HuH-7.5 (cell line): ENCODE measurements around the gene SARDH.

Experiments
- DNase-seq: peaks from one replicate; pipeline ENCODE4 v3.0.0; 2011; ENCODE audit warnings: low spot score

SARDH gene

DNA sequence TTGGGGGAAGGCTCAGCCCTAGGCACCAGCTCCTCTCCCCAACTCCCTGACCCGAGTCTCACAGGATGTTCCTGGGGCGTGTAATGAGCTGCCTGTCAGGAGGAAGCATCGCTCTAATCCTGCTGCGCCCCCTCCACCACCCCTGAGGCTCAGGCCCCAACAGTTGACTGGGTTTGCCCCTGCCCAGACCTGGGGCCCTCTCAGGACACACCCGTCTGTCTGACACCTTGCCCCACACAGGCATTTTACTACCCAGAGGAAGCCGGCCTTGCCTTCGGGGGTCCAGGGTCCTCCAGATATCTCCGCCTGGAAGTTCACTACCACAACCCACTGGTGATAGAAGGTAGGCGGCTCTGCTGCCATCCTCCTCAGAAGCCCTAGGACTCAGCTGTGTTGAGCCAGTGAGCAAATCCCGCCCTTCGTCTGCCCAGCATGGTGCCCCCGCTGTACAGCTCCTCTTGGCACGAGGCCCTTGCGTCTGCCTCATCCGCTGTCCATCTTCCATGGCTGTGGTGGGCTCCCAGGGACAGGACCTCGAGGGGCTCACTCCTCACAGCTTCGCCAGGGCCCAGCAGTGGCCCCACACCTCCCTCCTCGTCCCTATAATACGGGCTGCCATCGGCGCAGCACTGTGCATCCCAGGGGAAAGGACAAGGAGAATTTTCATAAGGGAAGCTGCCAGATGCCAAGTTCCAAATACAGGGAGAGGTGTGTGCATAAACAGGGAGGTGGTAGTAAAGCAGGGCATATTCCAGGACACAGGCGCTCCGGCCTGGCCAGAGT, 94.0 kb downstream of the SARDH start:
- DNase-seq = no peak

DNA sequence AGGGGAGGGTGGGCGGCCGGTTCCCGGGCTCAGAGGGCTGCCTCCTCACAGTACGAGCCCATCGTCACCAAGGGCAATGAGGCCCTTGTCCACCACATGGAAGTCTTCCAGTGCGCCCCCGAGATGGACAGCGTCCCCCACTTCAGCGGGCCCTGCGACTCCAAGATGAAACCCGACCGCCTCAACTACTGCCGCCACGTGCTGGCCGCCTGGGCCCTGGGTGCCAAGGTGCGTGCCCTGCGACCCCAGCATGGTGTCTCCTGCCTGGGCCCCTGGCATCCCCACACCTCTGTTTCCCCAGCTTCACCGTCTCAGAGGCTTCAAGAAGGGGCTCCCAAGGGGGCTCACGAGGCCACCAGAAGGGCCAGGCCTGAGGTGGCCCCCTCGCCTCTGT, 94.8 kb downstream of the SARDH start:
- no peak for DNase-seq

DNA sequence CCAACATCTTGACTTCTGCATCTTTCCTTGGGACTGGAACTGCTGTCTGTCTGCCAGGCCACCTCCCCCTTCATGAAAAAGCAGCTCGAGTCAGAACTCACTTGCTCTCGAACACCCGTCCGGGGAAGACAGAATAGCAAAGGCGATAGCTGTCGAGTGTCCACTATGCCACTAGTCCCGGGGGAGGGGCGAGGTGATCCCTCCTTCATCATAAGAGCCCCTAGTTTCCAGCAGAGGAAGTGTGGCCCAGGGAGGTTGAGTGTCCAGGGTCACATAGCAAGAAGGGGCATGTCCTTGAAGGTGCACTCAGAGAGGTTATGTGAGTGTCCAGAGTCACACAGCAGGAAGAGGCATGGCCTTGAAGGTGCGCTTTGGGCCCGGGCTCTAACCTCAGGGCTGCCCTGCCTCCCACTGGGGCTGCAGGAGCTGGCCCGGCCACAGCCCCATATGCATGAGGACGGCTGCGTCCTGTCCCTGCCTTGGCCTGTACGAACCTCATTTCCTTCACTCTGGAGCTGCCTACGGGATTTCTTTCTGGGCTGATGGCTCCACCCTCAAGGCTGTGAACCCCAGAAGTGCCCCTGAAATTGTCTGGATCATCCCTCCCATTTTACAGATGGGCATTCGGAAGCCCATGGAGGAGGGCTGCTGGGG, 95.3 kb downstream of the SARDH start:
- no peak for DNase-seq

DNA sequence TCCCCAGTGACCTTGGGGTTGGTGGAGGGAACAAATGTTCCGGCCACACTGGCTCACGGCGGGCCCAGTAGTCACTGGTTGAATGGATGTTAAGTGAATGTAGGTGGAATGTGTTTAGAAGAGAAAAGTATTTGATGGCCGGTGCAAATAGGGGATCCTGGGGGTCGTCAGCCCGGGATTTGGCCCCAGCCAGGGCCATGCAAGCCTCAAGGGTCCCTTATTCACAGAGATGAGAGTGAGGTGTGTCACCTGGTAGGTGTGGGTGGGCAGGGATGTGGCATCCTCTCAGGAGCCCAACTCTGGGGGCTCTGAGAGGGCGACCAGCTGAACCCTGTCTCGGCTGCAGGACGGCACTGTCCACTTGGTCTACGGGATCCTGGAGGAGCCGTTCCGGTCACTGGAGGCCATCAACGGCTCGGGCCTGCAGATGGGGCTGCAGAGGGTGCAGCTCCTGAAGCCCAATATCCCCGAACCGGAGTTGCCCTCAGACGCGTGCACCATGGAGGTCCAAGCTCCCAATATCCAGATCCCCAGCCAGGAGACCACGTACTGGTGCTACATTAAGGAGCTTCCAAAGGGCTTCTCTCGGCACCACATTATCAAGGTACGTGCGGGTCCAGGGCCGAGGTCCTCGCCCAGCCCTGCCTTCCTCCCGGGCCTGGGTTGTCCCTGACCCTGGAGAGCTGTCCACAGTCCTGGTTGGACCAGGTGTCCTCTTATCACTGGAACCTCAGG, 96.1 kb downstream of the SARDH start:
- DNase-seq = no peak

DNA sequence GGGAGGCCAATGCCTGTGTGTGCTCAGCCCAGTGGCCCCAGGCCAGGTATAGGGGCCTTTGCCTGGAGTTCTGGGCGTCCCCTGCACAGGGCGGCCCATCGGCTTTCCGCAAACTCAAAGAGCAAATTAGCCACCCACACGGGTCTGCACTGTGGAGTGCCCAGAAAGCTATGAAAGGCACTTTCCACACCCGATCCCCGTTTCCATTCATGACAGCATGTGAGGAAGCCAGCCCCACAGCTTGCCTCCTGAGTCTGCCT, 96.8 kb downstream of the SARDH start:
- DNase-seq = no peak

DNA sequence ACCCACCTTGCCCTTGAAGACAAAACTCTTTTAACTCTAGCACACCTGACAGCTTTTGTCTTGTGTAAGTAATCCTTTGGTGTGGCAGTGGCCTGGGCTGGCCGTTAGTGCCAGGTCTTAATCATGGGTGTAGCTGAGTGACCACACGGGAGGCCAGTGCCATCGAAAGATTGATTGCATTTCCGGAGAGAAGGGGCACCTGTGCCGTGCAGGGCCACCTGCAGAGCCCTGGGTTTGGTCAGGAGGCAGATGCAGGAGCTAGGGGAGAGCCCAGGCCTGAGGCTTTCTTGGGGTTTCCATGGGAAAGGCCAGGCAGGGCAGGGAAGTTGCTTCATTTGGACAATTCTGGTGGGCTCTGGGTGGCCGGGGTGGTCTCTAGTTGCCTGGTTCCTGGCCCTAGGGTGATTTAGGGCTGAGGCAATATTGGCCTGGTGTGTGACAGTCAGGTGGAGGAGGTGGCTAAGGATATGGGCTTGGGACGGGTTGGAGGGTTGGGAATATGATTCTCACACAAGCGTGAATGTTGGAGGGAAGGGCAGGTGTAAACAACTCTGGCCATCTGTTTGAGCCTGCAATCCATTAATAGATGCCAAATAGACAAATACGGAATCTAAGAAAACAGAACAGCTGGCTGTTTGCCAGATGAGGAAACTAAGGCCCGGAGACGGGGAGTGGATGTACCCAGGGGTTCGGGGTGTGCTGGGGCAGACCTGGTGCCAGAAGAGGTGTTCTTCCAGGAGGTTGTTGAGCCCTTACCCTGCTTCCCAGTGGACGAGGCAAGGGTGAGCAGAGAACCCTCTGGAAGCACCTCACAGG, 97.4 kb downstream of the SARDH start:
- DNase-seq = no peak

DNA sequence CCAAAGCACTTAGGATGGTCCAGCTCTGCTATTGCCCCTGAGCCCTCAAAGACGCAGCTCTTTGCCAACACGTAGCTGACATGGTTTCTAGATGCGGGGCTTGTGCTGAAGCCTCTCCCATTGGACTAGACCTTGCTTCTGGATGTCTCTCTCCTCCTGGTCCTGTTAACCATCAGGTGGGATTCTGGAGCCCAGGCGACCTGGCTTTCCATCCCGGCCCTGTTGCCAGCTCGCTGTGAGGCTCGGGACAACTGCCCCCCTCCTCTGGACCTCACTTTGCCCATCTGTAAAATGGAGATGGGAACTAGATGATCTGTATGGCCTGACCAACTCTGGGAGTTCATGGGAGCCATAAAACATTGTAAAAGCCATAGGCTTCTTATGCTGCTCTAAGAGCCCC, 98.0 kb downstream of the SARDH start:
- no peak for DNase-seq

DNA sequence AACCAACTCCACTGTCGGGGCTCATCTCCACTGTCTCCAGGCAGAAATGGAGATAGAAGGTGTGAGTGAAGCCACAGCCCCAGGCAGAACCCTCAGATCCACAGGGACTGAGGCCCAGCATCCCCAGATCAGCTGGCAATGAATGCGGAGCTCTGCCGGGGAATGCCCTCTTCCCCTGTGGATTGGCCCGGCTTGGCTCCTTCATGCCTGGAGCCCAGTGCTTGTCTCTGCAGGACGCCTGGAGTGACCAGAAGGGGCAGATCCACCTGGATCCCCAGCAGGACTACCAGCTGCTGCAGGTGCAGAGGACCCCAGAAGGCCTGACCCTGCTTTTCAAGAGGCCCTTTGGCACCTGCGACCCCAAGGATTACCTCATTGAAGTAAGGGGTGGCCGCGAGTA, 98.5 kb downstream of the SARDH start:
- no peak for DNase-seq

DNA sequence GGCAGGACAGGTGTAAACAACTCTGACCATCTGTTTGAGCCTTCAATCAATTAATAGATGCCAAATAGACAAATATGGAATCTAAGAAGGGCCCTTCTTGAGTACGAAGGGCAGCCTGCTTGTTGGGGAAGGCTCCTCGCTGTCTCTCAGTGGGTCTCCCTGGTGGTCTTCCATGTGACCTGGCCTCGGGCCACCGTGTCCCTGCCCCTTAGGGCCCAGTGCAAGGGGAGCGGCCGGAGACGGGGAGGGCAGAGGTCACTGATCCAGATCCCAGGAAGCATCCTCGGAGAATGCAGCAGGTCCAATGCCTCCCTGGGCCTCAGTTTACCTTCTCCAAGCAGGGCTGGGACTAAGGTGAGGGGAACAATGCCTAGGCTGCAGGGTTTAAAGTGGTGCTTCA, 99.4 kb downstream of the SARDH start:
- no peak for DNase-seq

DNA sequence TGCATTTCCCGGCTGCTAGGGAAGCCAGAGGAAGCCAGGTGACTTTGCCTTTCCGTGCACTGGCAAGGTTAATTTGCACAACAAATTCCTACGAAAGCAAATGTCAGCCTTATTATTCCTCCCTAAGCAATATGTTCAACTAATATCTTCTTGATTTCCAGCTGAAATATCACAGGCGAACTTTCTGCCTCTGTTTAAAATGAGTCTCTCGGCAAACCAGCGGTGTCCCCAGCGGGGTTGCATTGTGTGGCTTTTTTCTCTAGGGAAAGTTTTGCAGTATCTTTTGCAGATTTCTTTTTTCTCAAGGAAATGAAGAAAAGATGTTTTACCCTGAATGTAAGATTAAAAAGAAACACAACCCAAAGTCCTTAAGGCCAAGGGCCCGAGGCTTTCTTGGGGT, 100.1 kb downstream of the SARDH start:
- no peak for DNase-seq

DNA sequence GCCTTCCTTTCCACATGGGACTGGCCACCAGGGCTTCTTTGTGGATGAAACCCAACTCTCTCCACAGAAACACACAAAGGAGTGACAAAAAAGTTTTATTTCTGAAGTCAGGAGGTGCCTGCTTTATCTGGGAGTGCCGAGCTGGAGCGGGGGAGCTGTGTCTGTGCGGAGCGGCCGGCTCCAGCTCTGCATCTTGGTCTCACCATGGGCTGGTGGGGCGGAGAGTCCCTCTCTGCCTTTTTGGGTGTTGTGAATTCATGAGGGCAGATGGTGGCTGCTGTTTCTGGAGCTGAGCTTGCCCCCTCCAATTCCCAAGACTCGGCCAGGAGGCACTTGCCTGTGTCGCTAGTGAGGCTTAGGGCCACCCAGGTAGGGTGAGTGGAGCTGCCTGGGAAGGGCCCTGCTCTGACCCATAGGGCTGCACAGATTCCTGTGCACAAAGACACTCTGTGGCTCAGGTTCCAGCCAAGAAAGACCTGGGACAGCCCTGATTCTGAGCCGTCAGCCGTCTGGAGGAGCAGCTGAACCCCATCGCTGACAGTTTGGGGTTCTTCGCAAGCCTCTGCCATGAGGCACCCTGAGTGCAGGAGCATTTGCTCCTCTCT, 100.6 kb downstream of the SARDH start:
- no peak for DNase-seq

DNA sequence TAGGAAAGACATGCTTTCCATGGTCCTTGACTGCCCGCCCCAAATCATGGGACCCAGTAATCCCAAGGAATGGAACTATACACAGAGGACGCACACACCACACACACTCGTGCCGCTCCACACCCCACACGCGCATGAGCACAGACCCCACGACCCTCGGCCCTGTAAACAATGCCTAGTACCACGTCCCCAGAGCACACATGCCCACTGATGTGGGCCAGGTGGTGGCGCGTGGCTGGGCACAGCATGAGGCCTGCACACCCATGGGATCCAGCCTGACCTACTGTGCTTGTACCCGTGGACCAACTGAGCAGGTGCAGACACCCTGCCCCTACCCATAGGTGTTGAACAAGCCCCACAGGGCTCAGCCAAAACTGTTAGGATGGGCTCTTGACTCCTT, 101.2 kb downstream of the SARDH start:
- DNase-seq = no peak

DNA sequence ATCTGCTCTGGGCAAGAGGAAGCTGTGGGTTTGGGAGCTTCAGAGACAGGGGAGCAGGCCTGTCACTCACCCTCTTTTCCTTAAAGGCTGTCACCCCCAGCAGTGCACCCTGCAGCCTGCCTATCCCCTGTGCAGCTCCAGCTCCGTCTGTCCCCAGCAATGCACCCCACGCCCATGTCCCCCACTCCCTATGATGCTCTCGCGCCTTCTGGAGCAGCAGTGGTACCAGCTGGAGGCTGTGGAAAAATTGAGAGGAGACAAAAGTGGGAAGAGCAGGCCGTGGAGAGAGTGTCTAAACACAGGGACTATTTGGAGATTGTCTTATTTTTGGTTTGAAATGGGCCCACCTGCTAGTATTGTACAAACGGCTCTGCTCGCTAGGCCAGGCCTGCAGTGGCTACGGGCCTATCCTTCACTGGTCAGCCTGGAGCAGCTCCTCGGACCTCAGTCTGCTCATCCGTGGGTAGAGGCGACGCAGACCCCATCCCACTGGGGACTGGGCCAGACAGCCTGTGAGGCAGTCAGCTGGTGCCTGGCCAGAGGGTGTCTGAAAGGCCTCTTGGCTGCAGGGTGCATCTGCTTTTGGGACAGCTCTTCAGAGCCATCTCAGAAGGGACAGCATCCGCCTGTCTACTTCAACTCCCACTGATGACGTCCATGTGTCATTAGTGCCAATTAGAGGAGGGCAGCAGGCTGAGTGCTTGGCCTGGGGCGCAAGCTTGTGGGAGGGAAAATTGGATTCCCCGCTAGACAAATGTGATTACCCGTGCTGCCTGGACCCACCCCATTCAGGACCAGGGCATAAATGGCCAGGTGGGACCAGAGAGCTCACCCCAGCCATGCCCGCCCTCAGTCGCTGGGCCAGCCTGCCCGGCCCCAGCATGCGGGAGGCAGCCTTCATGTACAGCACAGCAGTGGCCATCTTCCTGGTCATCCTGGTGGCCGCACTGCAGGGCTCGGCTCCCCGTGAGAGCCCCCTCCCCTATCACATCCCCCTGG, 102.3 kb downstream of the SARDH start, which contains the start of gene DBH:
Gene DBH (plus strand): TSS at position 831 of the 999 bp plus-strand sequence. CDS start 9 bp downstream, at position 840.
- no peak for DNase-seq

DNA sequence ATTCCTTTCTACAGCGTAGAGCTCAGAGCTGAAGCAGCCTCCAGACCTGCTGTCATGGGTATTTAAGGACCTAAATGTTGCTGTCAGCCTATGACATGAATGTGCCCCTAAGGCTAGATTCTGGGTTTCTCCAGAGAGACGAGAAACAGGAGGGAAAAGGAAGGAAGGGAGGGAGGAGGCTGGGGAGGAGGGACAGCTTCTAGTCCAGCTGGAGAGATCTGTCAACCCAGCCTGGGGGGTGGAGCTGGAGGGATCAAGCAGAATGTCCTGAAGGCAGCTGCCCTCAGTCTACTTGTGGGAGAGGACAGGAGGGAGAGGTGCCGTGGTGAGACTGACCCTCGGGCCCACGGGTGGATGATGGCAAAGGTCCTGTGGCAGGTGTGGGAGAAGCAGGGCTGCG, 103.1 kb downstream of the SARDH start:
- DNase-seq = no peak

DNA sequence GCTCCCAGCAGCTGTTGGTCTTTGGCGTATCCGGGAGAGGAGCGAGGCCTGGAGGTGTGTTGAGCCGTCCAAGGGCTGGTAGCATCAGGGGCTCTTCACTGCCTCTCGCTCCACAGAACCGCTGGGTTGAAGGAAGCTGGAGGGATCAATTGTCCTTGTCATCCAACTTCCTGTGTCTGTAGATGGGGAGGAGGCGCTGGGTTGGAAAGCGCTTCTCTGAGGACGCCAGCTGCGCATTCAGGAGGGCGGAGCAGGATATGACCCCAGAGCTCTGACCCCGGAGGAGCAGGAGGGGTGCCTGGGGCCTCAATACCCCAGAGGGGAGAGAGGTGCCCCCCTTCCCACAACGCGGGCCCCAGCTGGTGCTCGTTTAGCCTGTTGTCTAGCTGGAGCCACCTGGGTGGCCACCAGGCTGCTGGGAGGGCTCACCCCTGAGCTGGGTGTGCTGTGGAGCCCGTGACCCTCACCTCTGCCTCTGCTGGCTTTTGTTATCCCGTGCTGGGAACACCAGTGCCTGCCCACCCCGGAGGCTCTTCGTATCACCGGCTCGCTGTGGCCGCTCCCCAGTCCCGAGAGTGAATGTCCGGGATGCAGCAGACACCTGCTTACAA, 104.0 kb downstream of the SARDH start:
- no peak for DNase-seq

DNA sequence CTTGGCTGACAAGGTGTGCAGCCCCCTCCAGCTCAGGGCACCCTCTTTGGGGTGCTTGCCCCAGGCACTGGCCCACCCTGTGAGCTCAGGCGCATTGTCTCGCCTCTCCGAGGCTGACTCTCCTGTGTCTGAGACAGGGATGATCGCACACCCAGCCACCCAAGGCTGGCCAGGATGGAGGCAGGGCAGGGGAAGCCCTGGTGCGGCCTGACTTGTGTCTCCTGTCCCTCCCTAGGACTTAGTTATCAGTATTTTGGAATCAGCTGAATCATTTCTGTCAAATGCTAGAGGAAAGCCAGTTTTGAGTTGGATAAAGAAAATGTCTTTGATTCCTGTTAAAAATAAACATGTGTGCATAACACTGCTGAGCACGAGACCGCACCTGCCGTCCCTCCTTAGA, 104.5 kb downstream of the SARDH start:
- no peak for DNase-seq

DNA sequence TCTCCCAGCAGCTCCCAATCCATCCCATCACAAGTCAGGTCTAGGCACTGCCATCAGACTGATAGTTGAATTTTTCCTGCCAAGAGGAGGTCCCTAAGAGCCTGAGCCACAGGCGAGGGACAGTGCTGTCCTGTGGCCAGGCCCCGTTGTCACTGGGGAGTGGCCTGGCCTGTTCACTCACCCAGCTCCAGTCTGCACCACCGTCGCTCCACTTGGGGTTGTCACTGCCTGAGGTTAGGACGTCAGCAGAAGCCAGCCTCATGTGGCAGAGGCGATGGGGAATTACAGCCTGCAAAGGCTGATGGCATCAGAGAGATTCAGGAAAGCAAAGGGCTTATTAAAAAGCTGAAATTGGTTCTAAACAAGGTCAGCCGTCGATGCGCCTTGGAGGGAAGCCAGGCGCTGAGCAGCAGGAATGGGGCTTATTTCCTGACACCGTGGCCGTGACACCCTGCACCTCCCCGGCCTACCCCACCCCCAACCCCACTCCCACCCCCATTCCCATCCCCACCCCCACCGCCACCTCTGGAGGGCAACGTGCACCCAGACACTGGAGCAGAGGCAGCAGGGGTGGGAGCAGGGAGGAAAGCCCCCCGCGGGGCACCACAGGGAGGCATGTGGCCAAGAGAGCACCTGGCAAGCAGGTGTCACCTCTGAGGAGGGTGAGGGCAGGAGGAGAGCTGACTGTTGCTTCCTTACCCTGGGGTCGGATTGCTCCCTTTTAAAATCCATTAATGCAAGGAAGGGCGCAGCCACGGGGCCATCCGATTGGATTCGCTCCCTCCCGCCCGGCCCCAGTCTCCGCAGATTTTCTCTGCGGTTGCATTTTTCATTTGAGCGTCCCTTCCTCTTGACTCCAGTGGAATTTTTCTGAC, 105.1 kb downstream of the SARDH start:
- DNase-seq = no peak

DNA sequence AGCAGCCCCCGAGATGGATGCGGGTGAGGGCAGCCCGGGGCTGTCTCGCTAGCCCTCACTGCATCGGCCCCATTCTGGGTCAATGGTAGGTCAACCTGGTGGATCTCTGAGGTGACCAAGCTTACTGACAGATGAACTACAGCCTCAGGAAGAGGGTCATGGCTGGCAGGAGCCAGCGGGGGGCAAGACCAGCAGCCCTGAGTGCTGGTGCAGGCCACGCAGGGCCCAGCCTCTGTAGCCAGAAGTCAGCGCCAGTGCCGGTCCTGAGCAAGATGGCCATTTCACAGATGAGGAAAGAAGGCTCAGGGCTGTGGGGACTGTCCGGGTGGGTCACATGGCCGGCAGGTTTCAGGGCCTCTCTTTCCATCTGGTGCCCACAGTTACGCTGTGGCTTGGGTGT, 107.0 kb downstream of the SARDH start:
- DNase-seq = no peak
